A673 (cell line): ENCODE results near the gene CDH23. TPM values are rescaled to one million over a fixed set of nuclear protein-coding genes. Genes with fewer than 3 reads are reported as not detected.

ENCODE experiments used
- BruUV-seq: library from RNA; stranded (reverse); fragments of 400-500 nt; replicated peaks from 2 replicates; lab custom pipeline; 2021; lab: Mats Ljungman, UMichigan
- CTCF ChIA-PET: fragments of 300-600 bp; sonication (Branson Sonifier 250); formaldehyde crosslinking; loops from one replicate; lab custom pipeline; 2022; ENCODE audit warnings: antibody characterized with exemption; lab: Charles Lee
- POLR2A ChIA-PET: fragments of 300-600 bp; sonication (Branson Sonifier 250); formaldehyde crosslinking; loops from one replicate; lab custom pipeline; 2022; ENCODE audit warnings: antibody characterized with exemption; ENCODE audit not compliant: low non-redundant PET; lab: Charles Lee
- DNase-seq: peaks from one replicate; pipeline ENCODE4 v3.0.0-alpha.2; 2015; ENCODE audit warnings: low spot score
- H3K27ac ChIP-seq: fragments of 200-600 bp; sonication (generic); 2 replicates; pipeline ENCODE4 v1.5.1; 2016; ENCODE audit warnings: mixed run types, low read depth, mild to moderate bottlenecking, mixed read lengths, antibody characterized with exemption, low read length; ENCODE audit not compliant: poor library complexity, severe bottlenecking
- H3K27me3 ChIP-seq: fragments of 200-600 bp; sonication (generic); replicated peaks from 2 replicates; pipeline ENCODE4 v1.6.1; 2017; ENCODE audit warnings: mixed run types, low read depth, mild to moderate bottlenecking, mixed read lengths, antibody characterized with exemption, low read length; ENCODE audit not compliant: insufficient read depth, poor library complexity
- H3K36me3 ChIP-seq: fragments of 200-600 bp; sonication (generic); 2 replicates; pipeline ENCODE4 v1.6.1; 2016; ENCODE audit warnings: mixed run types, mild to moderate bottlenecking, mixed read lengths, antibody characterized with exemption, low read length; ENCODE audit not compliant: insufficient read depth, poor library complexity, severe bottlenecking
- H3K4me1 ChIP-seq: fragments of 200-600 bp; sonication (generic); 2 replicates; pipeline ENCODE4 v1.6.1; 2017; ENCODE audit warnings: mixed run types, mild to moderate bottlenecking, mixed read lengths, antibody characterized with exemption, low read length; ENCODE audit not compliant: insufficient read depth, poor library complexity, severe bottlenecking
- H3K4me3 ChIP-seq: fragments of 200-600 bp; sonication (generic); 2 replicates; pipeline ENCODE4 v1.5.1; 2016; ENCODE audit warnings: low read depth, mixed run types, mild to moderate bottlenecking, mixed read lengths, low read length; ENCODE audit not compliant: poor library complexity, severe bottlenecking
- H3K9me3 ChIP-seq: fragments of 200-600 bp; sonication (generic); 2 replicates; pipeline ENCODE4 v1.6.1; 2016; ENCODE audit warnings: mixed run types, low read depth, mild to moderate bottlenecking, mixed read lengths, antibody characterized with exemption, low read length; ENCODE audit not compliant: poor library complexity, severe bottlenecking
- CTCF ChIP-seq: fragments of 300-800, 200-600 bp; sonication (generic); conservative IDR thresholded peaks from 2 replicates; pipeline ENCODE4 v1.5.1; 2017; ENCODE audit warnings: low read depth, mild to moderate bottlenecking, antibody characterized with exemption, low read length, moderate library complexity, mixed read lengths
- EZH2 ChIP-seq: fragments of 200-600 bp; sonication (generic); IDR thresholded peaks from 2 replicates; pipeline ENCODE4 v1.6.1; 2017; ENCODE audit warnings: borderline replicate concordance, low read depth, mild to moderate bottlenecking, mixed read lengths, antibody characterized with exemption, low read length; ENCODE audit not compliant: poor library complexity, severe bottlenecking
- intact Hi-C: fragments of 100-400 bp; cut with micrococcal nuclease; formaldehyde crosslinking; loops from one replicate; pipeline ENCODE4 v1.10.0; 2022; ENCODE audit not compliant: unreplicated experiment
- total RNA-seq: library from RNA; stranded (reverse); gene quantifications from 2 replicates; pipeline ENCODE4 v1.2.3, GENCODE V29; 2021

CDH23 gene
- total RNA-seq, 1 experiment from 2014 or later, result 49.7 TPM

GRCh38 chr10:71501402-71501801, 104.7 kb downstream of the CDH23 start:
- Histone ChIP-seq H3K9me3 (no peaks in the 10 kb centered on the region), H3K27ac (no peak overlapping the region), H3K4me1 (no peaks in the 10 kb centered on the region), H3K36me3 (no peaks in the 10 kb centered on the region), H3K27me3 (no peaks in the 10 kb centered on the region), H3K4me3 (no peak overlapping the region)
- no TSS peak for BruUV-seq
- no peak for DNase-seq
- POLR2A ChIA-PET, result no interaction called here
- TF ChIP-seq EZH2 (no peak), CTCF (no peak)
- intact Hi-C loops, result no loop called here
- CTCF ChIA-PET, result no interaction called here

DNA sequence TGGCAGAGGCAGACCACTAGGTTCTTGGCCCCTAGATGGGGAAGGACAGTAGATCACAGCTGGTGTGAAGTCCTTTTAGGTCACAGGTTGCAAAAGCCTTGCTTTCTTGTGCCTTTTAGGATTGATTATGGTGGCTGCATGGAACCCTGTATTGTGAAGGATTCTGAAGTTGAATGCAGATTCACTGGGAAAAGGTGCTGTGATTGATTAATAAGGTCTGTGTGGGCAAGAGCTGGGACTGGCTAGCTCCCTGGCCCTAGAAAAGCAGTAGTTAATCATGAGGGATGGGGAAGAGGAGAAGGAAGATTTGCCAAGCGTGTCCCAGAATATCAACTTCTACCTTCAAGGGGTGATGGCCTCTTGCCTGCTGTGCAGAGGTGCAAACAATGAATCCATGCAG, 105.5 kb downstream of the CDH23 start:
- TF ChIP-seq EZH2 (no peak), CTCF (no peak)
- no peaks in the 10 kb centered on the region for H3K36me3 ChIP-seq
- intact Hi-C loops, result no loop called here
- no peak overlapping the region for H3K4me3 ChIP-seq
- H3K9me3 ChIP-seq, result no peaks in the 10 kb centered on the region
- H3K4me1 ChIP-seq, result no peaks in the 10 kb centered on the region
- ChIA-PET POLR2A (no interaction called here), CTCF (no interaction called here)
- BruUV-seq, result no TSS peak
- no peak overlapping the region for H3K27ac ChIP-seq
- H3K27me3 ChIP-seq, result no peaks in the 10 kb centered on the region
- DNase-seq, result no peak

DNA sequence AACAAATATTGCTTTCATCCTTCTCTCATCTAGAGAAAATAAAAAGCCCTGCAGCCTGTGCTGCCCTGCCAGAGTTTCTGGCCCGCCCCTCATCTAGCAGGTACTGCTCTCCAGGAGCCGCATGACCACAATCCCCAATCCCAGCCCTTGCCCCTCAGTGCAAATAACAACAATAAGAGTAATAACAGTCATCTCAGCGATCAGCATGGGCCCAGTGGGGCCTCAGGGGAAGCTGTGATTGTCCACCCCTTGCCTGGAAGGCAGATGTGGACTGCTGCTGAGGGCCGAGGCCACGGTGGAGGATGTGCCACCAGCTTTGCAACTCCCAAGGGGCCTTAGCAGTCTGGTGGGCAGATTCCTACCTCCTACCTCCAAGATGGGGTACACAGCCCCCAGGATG, 106.1 kb downstream of the CDH23 start:
- no peaks in the 10 kb centered on the region for H3K4me1 ChIP-seq
- intact Hi-C loops, result no loop called here
- H3K27me3 ChIP-seq, result no peaks in the 10 kb centered on the region
- POLR2A ChIA-PET, result no interaction called here
- TF ChIP-seq CTCF (no peak), EZH2 (no peak)
- CTCF ChIA-PET, result no interaction called here
- no TSS peak for BruUV-seq
- no peak overlapping the region for H3K27ac ChIP-seq
- no peak overlapping the region for H3K4me3 ChIP-seq
- DNase-seq, result no peak
- H3K36me3 ChIP-seq, result no peaks in the 10 kb centered on the region
- no peaks in the 10 kb centered on the region for H3K9me3 ChIP-seq
